GM23338 (cell line): ENCODE results near the gene B4GALNT1. TPM values are rescaled to one million over a fixed set of nuclear protein-coding genes. Genes with fewer than 3 reads are reported as not detected.

Experiments used
- ATAC-seq: fragments of 200-7000 bp; cut with Tn5 transposase; 3 replicates; pipeline ENCODE4 v1.9.1; 2020
- DNase-seq: peaks from one replicate; pipeline ENCODE4 v3.0.0-alpha.2; 2015; ENCODE audit warnings: low spot score
- H2AFZ ChIP-seq: fragments of 200-600 bp; sonication (generic); 2 replicates; pipeline ENCODE4 v1.8.0; 2016; ENCODE audit warnings: antibody characterized with exemption, mild to moderate bottlenecking, moderate library complexity
- H3F3A ChIP-seq: fragments of 200-600 bp; sonication (generic); replicated peaks from 2 replicates; pipeline ENCODE4 v1.8.0; 2017; ENCODE audit warnings: antibody characterized with exemption, mixed run types, low read depth
- H3K27ac ChIP-seq: fragments of 200-600 bp; sonication (generic); 2 replicates; pipeline ENCODE4 v1.6.1; 2016; ENCODE audit warnings: low read depth
- H3K27me3 ChIP-seq: fragments of 200-600 bp; sonication (generic); 2 replicates; pipeline ENCODE4 v1.8.0; 2016; ENCODE audit warnings: mild to moderate bottlenecking, mixed run types, moderate library complexity; ENCODE audit not compliant: insufficient read depth
- H3K36me3 ChIP-seq: fragments of 200-600 bp; sonication (generic); 2 replicates; pipeline ENCODE4 v1.8.0; 2016; ENCODE audit warnings: mild to moderate bottlenecking; ENCODE audit not compliant: insufficient read depth
- H3K4me1 ChIP-seq: fragments of 200-600 bp; sonication (generic); 2 replicates; pipeline ENCODE4 v1.8.0; 2016; ENCODE audit warnings: mild to moderate bottlenecking, moderate library complexity; ENCODE audit not compliant: insufficient read depth
- H3K4me2 ChIP-seq: fragments of 200-600 bp; sonication (generic); 2 replicates; pipeline ENCODE4 v1.7.1; 2017; ENCODE audit warnings: mixed run types
- H3K4me3 ChIP-seq: fragments of 200-600 bp; sonication (generic); 2 replicates; pipeline ENCODE4 v1.6.1; 2016; ENCODE audit warnings: mixed run types
- H3K79me2 ChIP-seq: fragments of 200-600 bp; sonication (generic); replicated peaks from 2 replicates; pipeline ENCODE4 v1.8.0; 2017; ENCODE audit warnings: mild to moderate bottlenecking; ENCODE audit not compliant: insufficient read depth
- H3K9me2 ChIP-seq: fragments of 200-600 bp; sonication (generic); 2 replicates; pipeline ENCODE4 v1.8.0; 2017; ENCODE audit not compliant: insufficient read depth
- H4K20me1 ChIP-seq: fragments of 200-600 bp; sonication (generic); replicated peaks from 2 replicates; pipeline ENCODE4 v1.8.0; 2017; ENCODE audit warnings: mild to moderate bottlenecking; ENCODE audit not compliant: insufficient read depth
- H3K27ac Mint-ChIP-seq: 2 replicates; pipeline ENCODE4 v1.8.0; 2020; ENCODE audit warnings: inconsistent platforms, mild to moderate bottlenecking, moderate library complexity, mixed read lengths
- H3K27me3 Mint-ChIP-seq: 3 replicates; pipeline ENCODE4 v1.8.0; 2022; ENCODE audit warnings: low read depth, mild to moderate bottlenecking, moderate library complexity, mixed read lengths, inconsistent platforms; ENCODE audit not compliant: insufficient read depth, poor library complexity
- H3K36me3 Mint-ChIP-seq: 3 replicates; pipeline ENCODE4 v1.8.0; 2021; ENCODE audit warnings: low read depth, mild to moderate bottlenecking, inconsistent platforms, moderate library complexity, mixed read lengths
- H3K4me1 Mint-ChIP-seq: 3 replicates; pipeline ENCODE4 v1.8.0; 2020; ENCODE audit warnings: mild to moderate bottlenecking, inconsistent platforms, mixed read lengths
- H3K4me3 Mint-ChIP-seq: 3 replicates; pipeline ENCODE4 v1.8.0; 2021; ENCODE audit warnings: moderate library complexity, mild to moderate bottlenecking, inconsistent platforms, mixed read lengths
- H3K9me3 Mint-ChIP-seq: 3 replicates; pipeline ENCODE4 v1.8.0; 2020; ENCODE audit warnings: moderate library complexity, mild to moderate bottlenecking, inconsistent platforms, mixed read lengths
- CREB1 ChIP-seq: fragments of 250-450 bp; sonication (Bioruptor Pico); IDR thresholded peaks from 2 replicates; pipeline ENCODE4 v1.5.0; 2020; ENCODE audit warnings: low read depth, mild to moderate bottlenecking, moderate library complexity
- CTCF ChIP-seq, 2 experiments: fragments of 200-600 bp in 1 of 2; sonication (generic) in 1 of 2; conservative IDR thresholded peaks; 2 replicates each; pipeline versions ENCODE4 v1.5.1 to v1.6.1; 2016 to 2017; ENCODE audit warnings: antibody characterized with exemption in 2 of 2, low read depth in 2 of 2, mild to moderate bottlenecking in 2 of 2, moderate library complexity in 1 of 2
- ETS1 ChIP-seq: IDR thresholded peaks from 2 replicates; pipeline ENCODE4 v1.6.1; 2016; ENCODE audit warnings: antibody characterized with exemption
- EZH2 ChIP-seq: fragments of 200-600 bp; sonication (generic); IDR thresholded peaks from one replicate; pipeline ENCODE4 v1.8.0; 2017; ENCODE audit warnings: antibody characterized with exemption, mild to moderate bottlenecking, low read depth; ENCODE audit not compliant: unreplicated experiment
- EZH2phosphoT487 ChIP-seq: fragments of 200-600 bp; sonication (generic); IDR thresholded peaks from one replicate; pipeline ENCODE4 v1.8.1; 2018; ENCODE audit warnings: antibody characterized with exemption; ENCODE audit not compliant: unreplicated experiment
- JUNB ChIP-seq: IDR thresholded peaks from one replicate; pipeline ENCODE4 v1.6.1; 2016; ENCODE audit warnings: antibody characterized with exemption; ENCODE audit not compliant: unreplicated experiment
- NANOG ChIP-seq: IDR thresholded peaks from 2 replicates; pipeline ENCODE4 v1.6.1; 2016; ENCODE audit warnings: antibody characterized with exemption, borderline replicate concordance
- POLR2AphosphoS5 ChIP-seq: IDR thresholded peaks from 2 replicates; pipeline ENCODE4 v1.6.1; 2016; ENCODE audit warnings: antibody characterized with exemption, low read depth
- REST ChIP-seq: IDR thresholded peaks from one replicate; pipeline ENCODE4 v1.6.1; 2018; ENCODE audit warnings: antibody characterized with exemption; ENCODE audit not compliant: unreplicated experiment
- STAT1 ChIP-seq: IDR thresholded peaks from one replicate; pipeline ENCODE4 v1.6.1; 2016; ENCODE audit warnings: antibody characterized with exemption; ENCODE audit not compliant: unreplicated experiment
- ZNF114 ChIP-seq: fragments of 250-450 bp; sonication (Bioruptor Pico); IDR thresholded peaks from 2 replicates; pipeline ENCODE4 v1.5.0; 2020; ENCODE audit warnings: mild to moderate bottlenecking, moderate library complexity
- ZNF331 ChIP-seq: fragments of 250-450 bp; sonication (Bioruptor Pico); IDR thresholded peaks from 2 replicates; pipeline ENCODE4 v1.5.0; 2020; ENCODE audit warnings: low read depth, mild to moderate bottlenecking, moderate library complexity
- ZNF462 ChIP-seq: fragments of 250-450 bp; sonication (Bioruptor Pico); IDR thresholded peaks from 2 replicates; pipeline ENCODE4 v1.5.0; 2020; ENCODE audit warnings: mild to moderate bottlenecking, moderate library complexity
- polyA plus RNA-seq: library from polyadenylated mRNA; unstranded; fragments of >200 nt; fragmentation: Nextera tagmentation; extraction: Ambion mirVana; gene quantifications from 2 replicates; pipeline ENCODE4 v1.2.1, GENCODE V29; 2016
- total RNA-seq: library from RNA; depleted of rRNA; stranded (reverse); fragments of >200 nt; shearing (Covaris generic); gene quantifications from 2 replicates; pipeline ENCODE4 v1.2.3, GENCODE V29; 2014

Gene B4GALNT1
- total and polyA plus RNA-seq, 2 experiments from 2014 or later, result 1.3 to 2.4 TPM

- Histone ChIP-seq H3K4me2 (peak overlapping the region; percentile 87), H3K27ac (no peak overlapping the region), H2AFZ (0 out of 2 replicates have a peak overlapping the region, but pooled peaks have one; percentile 69), H3K4me3 (peak overlapping the region; percentile 59), H3K36me3 (peaks cover under 1% of the 10 kb centered on the region; the same call in 1 of the 2 replicates), H4K20me1 (peaks cover 8% of the 10 kb centered on the region), H3K4me1 (peaks cover 24% of the 10 kb centered on the region), H3K9me2 (no peaks in the 10 kb centered on the region), H3K27me3 (peaks cover 100% of the 10 kb centered on the region), H3K79me2 (no peaks in the 10 kb centered on the region), H3F3A (0 out of 2 replicates have a peak, but pooled peaks cover 13% of the 10 kb centered on the region)
- ATAC-seq, result peak; percentile 73
- Mint-ChIP-seq H3K27ac (no peak overlapping the region), H3K4me1 (peaks cover 27% of the 10 kb centered on the region), H3K4me3 (peak overlapping the region; percentile 71), H3K27me3 (peaks cover 100% of the 10 kb centered on the region), H3K9me3 (no peaks in the 10 kb centered on the region), H3K36me3 (peaks cover 3% of the 10 kb centered on the region; the same call in 1 of the 3 replicates)
- no peak for TF ChIP-seq STAT1
- no peak for TF ChIP-seq NANOG
- TF ChIP-seq JUNB, result no peak
- no peak for TF ChIP-seq REST
- TF ChIP-seq ETS1, result no peak
- no peak for TF ChIP-seq CREB1 (CRISPR knock-in tag)
- TF ChIP-seq ZNF462 (CRISPR knock-in tag), result no peak
- no peak for TF ChIP-seq ZNF331
- no peak for TF ChIP-seq POLR2AphosphoS5
- TF ChIP-seq ZNF114 (CRISPR knock-in tag), result no peak
- TF ChIP-seq CTCF (conservative IDR thresholded peaks at IDR 0.05; ENCODE audit: low read depth in 2 of 2), result peak; percentile 66 to 79
- TF ChIP-seq EZH2, result peak; percentile 51
- TF ChIP-seq EZH2phosphoT487, result no peak
- peak; percentile 77 for DNase-seq
Observed at GRCh38 chr12:57621497-57622292, 11.3 kb downstream of the B4GALNT1 start.
